A549 (cell line): ENCODE results near the gene ZNF581. TPM values are rescaled to one million over a fixed set of nuclear protein-coding genes. Genes with fewer than 3 reads are reported as not detected.

Source experiments
- CBX2 ChIP-seq: fragments of 200-600 bp; sonication (generic); IDR thresholded peaks from 2 replicates; pipeline ENCODE4 v1.6.1; 2016; ENCODE audit warnings: low read depth, mild to moderate bottlenecking, borderline replicate concordance
- CBX8 ChIP-seq: fragments of 200-600 bp; sonication (generic); IDR thresholded peaks from 2 replicates; pipeline ENCODE4 v1.6.1; 2016
- CEBPB ChIP-seq, 2 experiments: fragments of >200 bp in 1 of 2; sonication (Bioruptor Twin) in 1 of 2; formaldehyde crosslinking in 1 of 2; IDR thresholded peaks; 2 replicates each; pipeline ENCODE4 v1.6.1; 2012 to 2016
- CHD2 ChIP-seq: fragments of 150-350 bp; IDR thresholded peaks from 2 replicates; pipeline ENCODE4 v1.6.1; 2014; ENCODE audit warnings: low read length; ENCODE audit not compliant: partially characterized antibody
- CHD4 ChIP-seq: fragments of 200-600 bp; sonication (generic); IDR thresholded peaks from 2 replicates; pipeline ENCODE4 v1.6.1; 2016; ENCODE audit warnings: antibody characterized with exemption, mild to moderate bottlenecking, borderline replicate concordance
- EHF ChIP-seq: fragments of 250-450 bp; sonication (Bioruptor Pico); IDR thresholded peaks from 2 replicates; pipeline ENCODE4 v1.5.0; 2020; ENCODE audit warnings: mild to moderate bottlenecking
- EHMT2 ChIP-seq: fragments of 200-600 bp; sonication (generic); IDR thresholded peaks from 2 replicates; pipeline ENCODE4 v1.6.1; 2016; ENCODE audit warnings: antibody characterized with exemption, low read depth, mild to moderate bottlenecking, moderate library complexity
- EP300 ChIP-seq, 2 experiments: fragments of >200 bp; sonication (Bioruptor Twin); formaldehyde crosslinking; IDR thresholded peaks; 2 replicates in 1 of 2; 3 replicates in 1 of 2; pipeline ENCODE4 v1.6.1; 2016 to 2017
- FOSB ChIP-seq: fragments of 250-450 bp; sonication (Bioruptor Pico); IDR thresholded peaks from 2 replicates; pipeline ENCODE4 v1.5.0; 2020; ENCODE audit warnings: mild to moderate bottlenecking, moderate library complexity
- FOXS1 ChIP-seq: fragments of 250-450 bp; sonication (Bioruptor Pico); IDR thresholded peaks from 2 replicates; pipeline ENCODE4 v1.5.0; 2020; ENCODE audit warnings: mild to moderate bottlenecking, moderate library complexity
- GATA3 ChIP-seq: IDR thresholded peaks from 2 replicates; pipeline ENCODE4 v1.6.1; 2012; ENCODE audit warnings: borderline replicate concordance
- HEYL ChIP-seq: fragments of 250-450 bp; sonication (Bioruptor Pico); IDR thresholded peaks from 2 replicates; pipeline ENCODE4 v1.8.0; 2021; ENCODE audit warnings: mild to moderate bottlenecking, moderate library complexity
- HOXA7 ChIP-seq: fragments of 250-450 bp; sonication (Bioruptor Pico); IDR thresholded peaks from 2 replicates; pipeline ENCODE4 v1.5.0; 2020; ENCODE audit warnings: mild to moderate bottlenecking, moderate library complexity
- HOXB5 ChIP-seq: fragments of 250-450 bp; sonication (Bioruptor Pico); IDR thresholded peaks from 2 replicates; pipeline ENCODE4 v1.5.0; 2020; ENCODE audit warnings: mild to moderate bottlenecking, moderate library complexity
- JUN ChIP-seq, 2 experiments: fragments of >200 bp; sonication (Bioruptor Twin); formaldehyde crosslinking; IDR thresholded peaks; 2 replicates in 1 of 2; 3 replicates in 1 of 2; pipeline ENCODE4 v1.6.1; 2016 to 2017
- JUNB ChIP-seq: fragments of >200 bp; sonication (Bioruptor Twin); formaldehyde crosslinking; IDR thresholded peaks from 2 replicates; pipeline ENCODE4 v1.6.1; 2016
- KDM1A ChIP-seq: fragments of 200-600 bp; sonication (generic); IDR thresholded peaks from 2 replicates; pipeline ENCODE4 v1.6.1; 2016; ENCODE audit warnings: low read depth, mild to moderate bottlenecking
- MAZ ChIP-seq: fragments of 150-350 bp; IDR thresholded peaks from 2 replicates; pipeline ENCODE4 v1.6.1; 2014; ENCODE audit warnings: antibody characterized with exemption, low read depth, low read length, borderline replicate concordance
- MYC ChIP-seq: IDR thresholded peaks from 2 replicates; pipeline ENCODE4 v1.6.1; 2012; ENCODE audit warnings: mild to moderate bottlenecking, inconsistent platforms, low read length, improper control_type of control experiment, borderline replicate concordance
- NFE2L2 ChIP-seq: fragments of 150-350 bp; conservative IDR thresholded peaks from 2 replicates; pipeline ENCODE4 v1.6.1; 2014; ENCODE audit warnings: low read length
- NR3C1 ChIP-seq: fragments of >200 bp; sonication (Bioruptor Twin); formaldehyde crosslinking; IDR thresholded peaks from 3 replicates; pipeline ENCODE4 v1.6.1; 2017
- PHF8 ChIP-seq: fragments of 200-600 bp; sonication (generic); IDR thresholded peaks from 2 replicates; pipeline ENCODE4 v1.6.1; 2016; ENCODE audit warnings: low read depth, mild to moderate bottlenecking, antibody characterized with exemption, moderate library complexity, borderline replicate concordance
- POLR2A ChIP-seq: IDR thresholded peaks from 2 replicates; pipeline ENCODE4 v1.6.1; 2012; ENCODE audit warnings: mild to moderate bottlenecking, low read length
- RCOR1 ChIP-seq: fragments of 150-350 bp; IDR thresholded peaks from 2 replicates; pipeline ENCODE4 v1.6.1; 2014; ENCODE audit warnings: antibody characterized with exemption, low read length, low read depth
- RFX5 ChIP-seq: fragments of 450-650 bp; IDR thresholded peaks from 2 replicates; pipeline ENCODE4 v1.7.1; 2014; ENCODE audit warnings: antibody characterized with exemption, mild to moderate bottlenecking, moderate library complexity
- RNF2 ChIP-seq: fragments of 200-600 bp; sonication (generic); IDR thresholded peaks from 2 replicates; pipeline ENCODE4 v1.6.1; 2016; ENCODE audit warnings: low read depth, mild to moderate bottlenecking, antibody characterized with exemption, moderate library complexity, borderline replicate concordance
- SREBF2 ChIP-seq: fragments of 450-650 bp; IDR thresholded peaks from 2 replicates; pipeline ENCODE4 v1.6.1; 2014; ENCODE audit warnings: mild to moderate bottlenecking, moderate library complexity
- TFCP2L1 ChIP-seq: fragments of 250-450 bp; sonication (Bioruptor Pico); IDR thresholded peaks from 2 replicates; pipeline ENCODE4 v1.5.0; 2021; ENCODE audit warnings: mild to moderate bottlenecking
- TP53 ChIP-seq: fragments of 250-450 bp; sonication (Bioruptor Pico); IDR thresholded peaks from 2 replicates; pipeline ENCODE4 v1.5.0; 2021; ENCODE audit warnings: mild to moderate bottlenecking, moderate library complexity
- ZFP36 ChIP-seq: fragments of 450-650 bp; IDR thresholded peaks from 2 replicates; pipeline ENCODE4 v1.6.1; 2014; ENCODE audit warnings: borderline replicate concordance; ENCODE audit not compliant: partially characterized antibody
- ZNF302 ChIP-seq: fragments of 250-450 bp; sonication (Bioruptor Pico); IDR thresholded peaks from 2 replicates; pipeline ENCODE4 v1.9.0; 2021; ENCODE audit warnings: inconsistent platforms, mild to moderate bottlenecking, moderate library complexity
- polyA plus RNA-seq, 4 experiments: library from polyadenylated mRNA; depleted of rRNA in 3 of 4; stranded (reverse); fragments of >200 nt; fragmentation: RNase III in 1 of 4; extraction: RNeasy Plus Mini Kit Qiagen cat#74134 plus additional on column Dnase treatment in 1 of 4; gene quantifications; 2 replicates in 3 of 4; 3 replicates in 1 of 4; pipeline ENCODE4 v1.2.3, GENCODE V29; 2011 to 2017
- TF ChIP-seq, protein P1 (sequence below): fragments of >200 bp; sonication (Bioruptor Twin); formaldehyde crosslinking; IDR thresholded peaks from 3 replicates; pipeline ENCODE4 v1.5.1; 2016
- TF ChIP-seq, protein P2 (sequence below): IDR thresholded peaks from 2 replicates; pipeline ENCODE4 v1.6.1; 2012; ENCODE audit warnings: low read depth, borderline replicate concordance
- TF ChIP-seq, protein P3 (sequence below): IDR thresholded peaks from 2 replicates; pipeline ENCODE4 v1.6.1; 2012
- TF ChIP-seq, protein P4 (sequence below): fragments of 450-650 bp; IDR thresholded peaks from 2 replicates; pipeline ENCODE4 v1.6.1; 2014; ENCODE audit warnings: antibody characterized with exemption
- TF ChIP-seq, protein P5 (sequence below): fragments of 150-350 bp; IDR thresholded peaks from 2 replicates; pipeline ENCODE4 v1.6.1; 2014; ENCODE audit warnings: low read depth, mild to moderate bottlenecking, low read length
- TF ChIP-seq, protein P6 (sequence below): fragments of 250-450 bp; sonication (Bioruptor Pico); IDR thresholded peaks from 2 replicates; pipeline ENCODE4 v1.5.0; 2021; ENCODE audit warnings: mild to moderate bottlenecking, moderate library complexity, borderline replicate concordance

ZNF581 gene
- polyA plus RNA-seq, 2 of the 4 experiments (the other 2 are of a cell fraction): 13.9 to 24.9 TPM

DNA sequence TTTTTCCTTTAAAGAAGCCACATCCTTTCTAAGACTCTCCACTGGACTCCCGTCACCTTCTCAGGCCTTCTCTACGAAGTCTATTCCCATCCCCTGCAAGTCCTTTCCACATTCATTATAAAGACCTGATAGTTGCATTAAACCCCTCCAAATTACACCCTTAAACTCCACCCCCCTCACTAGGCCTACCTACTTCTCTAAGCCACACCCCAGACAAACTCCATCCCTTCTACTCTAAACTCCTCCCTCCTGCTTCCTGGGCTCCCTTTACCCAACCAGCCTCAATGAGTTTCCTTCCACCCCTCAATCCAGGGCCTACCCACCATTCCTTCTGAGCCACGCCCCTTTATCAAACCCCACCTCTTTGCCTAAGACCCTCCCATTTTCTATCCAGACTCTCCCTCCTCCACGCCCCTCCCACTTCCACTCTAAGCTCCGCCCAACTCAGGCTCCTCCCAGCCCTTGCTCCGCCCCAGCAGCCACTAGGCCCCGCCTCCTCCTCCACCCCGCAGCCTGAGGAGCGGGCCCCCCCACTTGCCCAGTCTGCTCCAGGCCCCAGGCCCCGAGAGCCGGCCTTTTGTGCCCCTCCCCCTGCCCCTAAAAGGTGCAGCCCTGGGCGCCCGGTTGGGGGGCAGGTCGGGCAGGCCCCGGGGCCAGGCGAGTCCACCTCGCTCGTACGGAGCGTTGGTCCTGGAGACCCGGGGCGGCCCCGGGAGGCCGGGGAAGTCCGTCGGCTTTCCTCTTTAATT is 44.6 kb upstream of the ZNF581 start (continued):
- TF ChIP-seq, protein P1, sequence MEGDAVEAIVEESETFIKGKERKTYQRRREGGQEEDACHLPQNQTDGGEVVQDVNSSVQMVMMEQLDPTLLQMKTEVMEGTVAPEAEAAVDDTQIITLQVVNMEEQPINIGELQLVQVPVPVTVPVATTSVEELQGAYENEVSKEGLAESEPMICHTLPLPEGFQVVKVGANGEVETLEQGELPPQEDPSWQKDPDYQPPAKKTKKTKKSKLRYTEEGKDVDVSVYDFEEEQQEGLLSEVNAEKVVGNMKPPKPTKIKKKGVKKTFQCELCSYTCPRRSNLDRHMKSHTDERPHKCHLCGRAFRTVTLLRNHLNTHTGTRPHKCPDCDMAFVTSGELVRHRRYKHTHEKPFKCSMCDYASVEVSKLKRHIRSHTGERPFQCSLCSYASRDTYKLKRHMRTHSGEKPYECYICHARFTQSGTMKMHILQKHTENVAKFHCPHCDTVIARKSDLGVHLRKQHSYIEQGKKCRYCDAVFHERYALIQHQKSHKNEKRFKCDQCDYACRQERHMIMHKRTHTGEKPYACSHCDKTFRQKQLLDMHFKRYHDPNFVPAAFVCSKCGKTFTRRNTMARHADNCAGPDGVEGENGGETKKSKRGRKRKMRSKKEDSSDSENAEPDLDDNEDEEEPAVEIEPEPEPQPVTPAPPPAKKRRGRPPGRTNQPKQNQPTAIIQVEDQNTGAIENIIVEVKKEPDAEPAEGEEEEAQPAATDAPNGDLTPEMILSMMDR: no peak
- TF ChIP-seq, protein P2, sequence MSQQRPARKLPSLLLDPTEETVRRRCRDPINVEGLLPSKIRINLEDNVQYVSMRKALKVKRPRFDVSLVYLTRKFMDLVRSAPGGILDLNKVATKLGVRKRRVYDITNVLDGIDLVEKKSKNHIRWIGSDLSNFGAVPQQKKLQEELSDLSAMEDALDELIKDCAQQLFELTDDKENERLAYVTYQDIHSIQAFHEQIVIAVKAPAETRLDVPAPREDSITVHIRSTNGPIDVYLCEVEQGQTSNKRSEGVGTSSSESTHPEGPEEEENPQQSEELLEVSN: no peak
- TF ChIP-seq POLR2A: no peak
- TF ChIP-seq SREBF2: no peak
- TF ChIP-seq JUN (IDR thresholded peaks at IDR 0.05): peak in 1 of 2 experiments; percentile 90; a peak in 2 of 5 replicates
- 0 out of 2 replicates have a peak, but pooled peaks have one; percentile 7 for TF ChIP-seq HOXA7 (CRISPR knock-in tag)
- TF ChIP-seq ZNF302 (CRISPR knock-in tag): no peak
- no peak for TF ChIP-seq ZFP36
- TF ChIP-seq, protein P3, sequence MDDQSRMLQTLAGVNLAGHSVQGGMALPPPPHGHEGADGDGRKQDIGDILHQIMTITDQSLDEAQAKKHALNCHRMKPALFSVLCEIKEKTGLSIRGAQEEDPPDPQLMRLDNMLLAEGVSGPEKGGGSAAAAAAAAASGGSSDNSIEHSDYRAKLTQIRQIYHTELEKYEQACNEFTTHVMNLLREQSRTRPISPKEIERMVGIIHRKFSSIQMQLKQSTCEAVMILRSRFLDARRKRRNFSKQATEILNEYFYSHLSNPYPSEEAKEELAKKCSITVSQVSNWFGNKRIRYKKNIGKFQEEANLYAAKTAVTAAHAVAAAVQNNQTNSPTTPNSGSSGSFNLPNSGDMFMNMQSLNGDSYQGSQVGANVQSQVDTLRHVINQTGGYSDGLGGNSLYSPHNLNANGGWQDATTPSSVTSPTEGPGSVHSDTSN: 0 out of 2 replicates have a peak, but pooled peaks have one; percentile 34
- no peak for TF ChIP-seq CHD4
- TF ChIP-seq, protein P4, sequence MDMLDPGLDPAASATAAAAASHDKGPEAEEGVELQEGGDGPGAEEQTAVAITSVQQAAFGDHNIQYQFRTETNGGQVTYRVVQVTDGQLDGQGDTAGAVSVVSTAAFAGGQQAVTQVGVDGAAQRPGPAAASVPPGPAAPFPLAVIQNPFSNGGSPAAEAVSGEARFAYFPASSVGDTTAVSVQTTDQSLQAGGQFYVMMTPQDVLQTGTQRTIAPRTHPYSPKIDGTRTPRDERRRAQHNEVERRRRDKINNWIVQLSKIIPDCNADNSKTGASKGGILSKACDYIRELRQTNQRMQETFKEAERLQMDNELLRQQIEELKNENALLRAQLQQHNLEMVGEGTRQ: no peak
- TF ChIP-seq NFE2L2: no peak
- no peak for TF ChIP-seq EHMT2
- TF ChIP-seq JUNB: no peak
- TF ChIP-seq GATA3: no peak
- no peak for TF ChIP-seq HEYL (CRISPR knock-in tag)
- no peak for TF ChIP-seq CBX8
- no peak for TF ChIP-seq RCOR1
- TF ChIP-seq FOXS1 (CRISPR knock-in tag): no peak
- TF ChIP-seq MYC: no peak; the same call in 1 of the 2 replicates
- TF ChIP-seq EP300 (IDR thresholded peaks at IDR 0.05): no peak
- no peak for TF ChIP-seq CHD2
- TF ChIP-seq PHF8: peak; percentile 82; the same call in 1 of the 2 replicates
- TF ChIP-seq, protein P5, sequence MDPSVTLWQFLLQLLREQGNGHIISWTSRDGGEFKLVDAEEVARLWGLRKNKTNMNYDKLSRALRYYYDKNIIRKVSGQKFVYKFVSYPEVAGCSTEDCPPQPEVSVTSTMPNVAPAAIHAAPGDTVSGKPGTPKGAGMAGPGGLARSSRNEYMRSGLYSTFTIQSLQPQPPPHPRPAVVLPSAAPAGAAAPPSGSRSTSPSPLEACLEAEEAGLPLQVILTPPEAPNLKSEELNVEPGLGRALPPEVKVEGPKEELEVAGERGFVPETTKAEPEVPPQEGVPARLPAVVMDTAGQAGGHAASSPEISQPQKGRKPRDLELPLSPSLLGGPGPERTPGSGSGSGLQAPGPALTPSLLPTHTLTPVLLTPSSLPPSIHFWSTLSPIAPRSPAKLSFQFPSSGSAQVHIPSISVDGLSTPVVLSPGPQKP: no peak
- no peak for TF ChIP-seq RFX5
- no peak for TF ChIP-seq CBX2
- 0 out of 2 replicates have a peak, but pooled peaks have one; percentile 69 for TF ChIP-seq MAZ
- no peak for TF ChIP-seq TFCP2L1
- no peak; a peak in 1 of 4 replicates for TF ChIP-seq CEBPB (IDR thresholded peaks at IDR 0.05)
- no peak for TF ChIP-seq KDM1A
- no peak for TF ChIP-seq NR3C1
- TF ChIP-seq TP53: 0 out of 2 replicates have a peak, but pooled peaks have one; percentile 39
- TF ChIP-seq HOXB5: peak; percentile 75
- no peak for TF ChIP-seq EHF (CRISPR knock-in tag)
- TF ChIP-seq RNF2: no peak
- TF ChIP-seq, protein P6, sequence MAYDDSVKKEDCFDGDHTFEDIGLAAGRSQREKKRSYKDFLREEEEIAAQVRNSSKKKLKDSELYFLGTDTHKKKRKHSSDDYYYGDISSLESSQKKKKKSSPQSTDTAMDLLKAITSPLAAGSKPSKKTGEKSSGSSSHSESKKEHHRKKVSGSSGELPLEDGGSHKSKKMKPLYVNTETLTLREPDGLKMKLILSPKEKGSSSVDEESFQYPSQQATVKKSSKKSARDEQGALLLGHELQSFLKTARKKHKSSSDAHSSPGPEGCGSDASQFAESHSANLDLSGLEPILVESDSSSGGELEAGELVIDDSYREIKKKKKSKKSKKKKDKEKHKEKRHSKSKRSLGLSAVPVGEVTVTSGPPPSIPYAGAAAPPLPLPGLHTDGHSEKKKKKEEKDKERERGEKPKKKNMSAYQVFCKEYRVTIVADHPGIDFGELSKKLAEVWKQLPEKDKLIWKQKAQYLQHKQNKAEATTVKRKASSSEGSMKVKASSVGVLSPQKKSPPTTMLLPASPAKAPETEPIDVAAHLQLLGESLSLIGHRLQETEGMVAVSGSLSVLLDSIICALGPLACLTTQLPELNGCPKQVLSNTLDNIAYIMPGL (CRISPR knock-in tag): no peak
- no peak for TF ChIP-seq FOSB (CRISPR knock-in tag)
